ENCODE results near the gene TMEM174.
A peak's percentile ranks its signal among the peaks of the same experiment; 100 is the strongest.
"Not testable (repeated sequence)": the region's sequence is repeated elsewhere in the genome, so short reads cannot be mapped to it uniquely, and the experiment has no call there.

Gene TMEM174

GRCh38 chr5:73197637-73198257, 24.8 kb downstream of the TMEM174 start:
- DNase-seq, result no peak

GRCh38 chr5:73198833-73199592, 26.0 kb downstream of the TMEM174 start:
- peak; percentile 44 for DNase-seq

- peak; percentile 32 for DNase-seq
These were observed 26.7 kb downstream of the TMEM174 start for GRCh38 chr5:73199671-73200070.

GRCh38 chr5:73201547-73202513, 28.8 kb downstream of the TMEM174 start:
- peak; percentile 68 for DNase-seq

GRCh38 chr5:73204332-73204731, 31.3 kb downstream of the TMEM174 start:
- DNase-seq, result no peak

- no peak for DNase-seq
These were observed 31.7 kb downstream of the TMEM174 start for GRCh38 chr5:73204733-73205132.

- no peak for DNase-seq
These were observed 32.3 kb downstream of the TMEM174 start for GRCh38 chr5:73205305-73205704.

GRCh38 chr5:73207239-73207638, 34.2 kb downstream of the TMEM174 start:
- DNase-seq, result not testable (repeated sequence)

GRCh38 chr5:73209075-73209474, 36.1 kb downstream of the TMEM174 start:
- DNase-seq, result not testable (repeated sequence)

- not testable (repeated sequence) for DNase-seq
These were observed 39.7 kb downstream of the TMEM174 start for GRCh38 chr5:73212693-73213092.

GRCh38 chr5:73213566-73213998, 40.6 kb downstream of the TMEM174 start:
- DNase-seq, result peak; percentile 85

- DNase-seq, result peak; percentile 50
These were observed 41.3 kb downstream of the TMEM174 start for GRCh38 chr5:73214306-73214705.

- DNase-seq, result no peak
These were observed 42.0 kb downstream of the TMEM174 start for GRCh38 chr5:73214996-73215395.

GRCh38 chr5:73215531-73215890, 42.5 kb downstream of the TMEM174 start:
- DNase-seq, result no peak

- DNase-seq, result peak; percentile 83
These were observed 43.1 kb downstream of the TMEM174 start for GRCh38 chr5:73215891-73216610.

GRCh38 chr5:73218552-73219171, 45.7 kb downstream of the TMEM174 start:
- peak; percentile 67 for DNase-seq

GRCh38 chr5:73219336-73219735, 46.3 kb downstream of the TMEM174 start:
- DNase-seq, result not testable (repeated sequence)

GRCh38 chr5:73221161-73221560, 48.2 kb downstream of the TMEM174 start:
- no peak for DNase-seq

GRCh38 chr5:73221726-73222125, 48.7 kb downstream of the TMEM174 start:
- DNase-seq, result no peak

- no peak for DNase-seq
These were observed 49.2 kb downstream of the TMEM174 start for GRCh38 chr5:73222173-73222572.

All from fibroblast of skin of scalp (primary cell).